GM18870 (cell line): ENCODE measurements around the gene POLN.
"Not testable (repeated sequence)": the region's sequence is repeated elsewhere in the genome, so short reads cannot be mapped to it uniquely, and the experiment has no call there.

Source experiments
- ATAC-seq: cut with Tn5 transposase; IDR thresholded peaks from one replicate; pipeline ENCODE4 v1.9.1; 2021; ENCODE audit warnings: moderate library complexity; ENCODE audit not compliant: unreplicated experiment

POLN gene

DNA sequence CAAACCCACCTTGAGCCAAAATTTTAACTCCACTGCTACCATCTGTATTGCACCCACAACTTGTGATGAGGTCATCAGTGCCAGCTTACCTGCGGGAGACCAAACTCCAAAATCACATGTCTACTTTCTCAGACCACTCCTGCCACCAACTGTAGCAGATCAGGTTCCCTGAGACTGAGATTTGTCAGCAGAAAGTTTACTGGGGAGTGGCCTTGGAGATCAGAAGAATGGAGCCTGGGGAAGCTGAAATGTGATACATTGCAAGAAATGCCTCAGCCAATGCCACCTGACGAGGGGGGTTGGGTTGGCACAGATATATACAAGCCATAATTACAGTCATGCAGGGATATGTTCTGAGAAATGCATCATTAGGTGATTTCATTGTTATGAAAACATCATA lies 19.1 kb downstream of the POLN start:
- no peak for ATAC-seq

GRCh38 chr4:2221378-2221777 lies 20.5 kb downstream of the POLN start:
- ATAC-seq = not testable (repeated sequence)

DNA sequence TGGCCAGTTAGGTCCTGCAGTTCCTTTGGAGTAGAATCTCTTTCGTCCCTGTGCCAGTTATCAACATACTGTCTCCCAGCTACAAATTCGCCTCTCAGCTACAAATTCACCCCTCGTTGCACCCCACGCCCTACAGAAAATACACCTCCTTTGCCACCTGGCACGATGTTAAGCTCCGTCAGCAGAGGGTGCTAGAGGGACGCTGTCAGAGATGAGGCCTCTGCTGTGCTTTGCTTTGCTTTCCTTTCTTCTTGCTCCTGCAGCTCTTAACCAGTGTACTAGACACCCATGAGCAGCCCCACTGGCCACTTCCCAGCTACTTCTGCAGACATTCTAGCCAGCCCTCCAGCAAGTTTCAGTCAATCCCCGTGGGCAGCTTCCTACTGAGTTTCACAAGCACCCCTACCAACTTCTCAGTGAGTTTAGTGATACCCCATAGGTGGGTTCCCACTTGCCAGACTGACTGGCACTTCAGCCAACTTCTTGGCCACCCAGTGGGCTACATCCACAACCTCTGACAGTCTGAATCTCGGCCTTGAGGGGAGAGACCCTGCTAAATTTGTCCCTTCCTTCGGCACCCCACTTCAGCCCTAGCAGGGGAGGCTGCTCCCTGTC lies 21.8 kb downstream of the POLN start:
- ATAC-seq = no peak

- ATAC-seq = no peak
These were observed 22.6 kb downstream of the POLN start for GRCh38 chr4:2219233-2219760.

GRCh38 chr4:2218436-2218835 lies 23.5 kb downstream of the POLN start:
- ATAC-seq = no peak

DNA sequence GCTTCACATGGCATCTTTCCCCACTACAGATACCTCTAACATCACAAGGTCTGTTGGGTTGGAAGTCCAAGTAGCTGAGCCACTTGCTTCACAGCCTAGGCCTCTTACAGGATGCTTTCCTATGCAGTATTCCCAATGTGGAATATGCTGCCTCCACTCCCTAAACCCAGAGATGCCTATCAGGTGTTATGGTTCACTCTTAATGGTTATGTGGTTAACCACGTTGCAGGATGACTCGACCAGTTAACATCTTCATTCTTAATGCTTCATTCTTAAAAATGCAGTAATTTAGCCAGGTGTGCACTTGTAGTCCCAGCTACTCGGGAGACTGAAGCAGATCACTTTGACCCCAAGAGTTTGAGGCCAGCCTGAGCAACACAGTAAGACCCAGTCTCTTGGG lies 24.2 kb downstream of the POLN start:
- ATAC-seq = no peak

DNA sequence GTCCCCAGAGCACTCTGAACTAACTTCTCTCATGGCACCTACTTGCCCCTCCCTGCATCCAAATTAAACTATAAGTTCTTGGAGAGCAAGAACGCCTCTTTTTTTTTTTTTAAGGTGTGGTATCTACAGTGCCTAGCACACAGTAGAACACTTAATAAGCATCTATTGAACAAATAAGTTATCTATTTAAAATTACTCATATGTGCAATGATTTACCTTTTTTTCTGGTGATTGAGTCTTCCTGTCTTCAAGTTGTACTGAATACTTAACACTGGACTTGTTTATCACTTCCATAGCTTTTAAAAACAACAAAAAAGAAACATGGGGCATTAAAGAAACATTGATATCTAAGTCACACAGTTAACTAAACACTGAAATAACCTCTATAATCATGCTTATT lies 29.1 kb downstream of the POLN start:
- no peak for ATAC-seq

- ATAC-seq = not testable (repeated sequence)
These were observed 39.1 kb downstream of the POLN start for GRCh38 chr4:2202789-2203188.

GRCh38 chr4:2194496-2194895 lies 47.4 kb downstream of the POLN start:
- ATAC-seq = no peak

- no peak for ATAC-seq
These were observed 48.6 kb downstream of the POLN start for GRCh38 chr4:2193326-2193725.

GRCh38 chr4:2186865-2187172 lies 55.1 kb downstream of the POLN start:
- no peak for ATAC-seq

DNA sequence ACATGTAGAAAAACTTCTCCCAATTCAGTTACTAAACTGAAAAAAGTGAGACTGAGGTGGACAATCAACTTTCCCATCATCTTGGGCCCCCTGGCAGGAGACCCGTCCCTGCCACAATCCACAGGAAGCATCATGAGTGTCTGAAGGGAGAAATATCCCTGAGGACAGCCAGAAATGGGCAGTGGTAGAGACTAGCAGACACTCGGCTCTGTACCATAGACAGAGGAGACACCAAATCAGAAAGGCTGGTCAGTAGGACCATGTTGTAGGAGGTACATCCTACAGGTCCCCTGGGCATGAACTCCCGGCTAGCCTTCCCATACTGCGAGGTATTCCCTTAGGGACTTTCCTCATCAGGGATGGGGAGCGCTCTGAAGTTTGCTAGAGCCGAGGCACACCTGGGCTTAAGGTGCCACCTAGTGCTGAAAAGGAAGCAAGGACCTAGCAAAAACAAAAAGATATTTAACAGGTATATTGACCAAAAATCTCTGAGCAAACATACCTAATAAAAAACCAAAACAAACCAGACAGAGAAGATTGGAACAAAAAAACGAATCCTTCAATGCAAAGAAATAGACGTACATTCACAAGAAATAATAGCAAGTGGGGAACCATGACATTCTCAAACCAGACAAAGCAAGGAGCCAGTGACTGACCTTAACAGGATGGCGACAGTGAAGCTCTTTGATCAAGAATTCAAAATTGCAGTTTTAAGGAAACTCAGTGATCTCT lies 55.6 kb downstream of the POLN start:
- ATAC-seq = no peak

GRCh38 chr4:2183394-2183793 lies 58.5 kb downstream of the POLN start:
- no peak for ATAC-seq

- no peak for ATAC-seq
These were observed 58.9 kb downstream of the POLN start for GRCh38 chr4:2182994-2183393.

GRCh38 chr4:2180410-2180809 lies 61.5 kb downstream of the POLN start:
- ATAC-seq = no peak

DNA sequence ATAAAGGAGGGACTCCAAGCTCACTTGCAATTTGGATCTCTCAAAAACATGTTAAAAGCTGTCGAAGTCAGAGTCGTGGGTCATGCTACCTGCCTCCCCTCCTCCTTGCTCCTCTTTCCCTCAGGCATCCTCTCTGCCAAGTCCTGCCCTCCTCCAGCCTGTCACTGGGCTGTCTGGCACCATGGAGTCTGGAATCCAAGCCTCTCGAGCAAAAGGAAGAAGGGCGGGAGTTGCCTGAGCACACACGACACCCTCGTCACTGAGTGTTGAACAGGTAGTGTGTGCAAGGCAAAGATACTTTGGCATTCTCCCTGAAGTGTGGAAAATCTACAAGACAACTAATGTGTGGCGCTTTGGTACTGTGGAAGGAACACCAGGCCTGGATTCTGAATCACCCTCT lies 62.2 kb downstream of the POLN start:
- ATAC-seq = no peak

GRCh38 chr4:2178986-2179385 lies 62.9 kb downstream of the POLN start:
- no peak for ATAC-seq

- ATAC-seq = no peak
These were observed 64.4 kb downstream of the POLN start for GRCh38 chr4:2177443-2178093.

- no peak for ATAC-seq
These were observed 65.8 kb downstream of the POLN start for GRCh38 chr4:2175990-2176698.

GRCh38 chr4:2174061-2174460 lies 67.9 kb downstream of the POLN start:
- no peak for ATAC-seq

DNA sequence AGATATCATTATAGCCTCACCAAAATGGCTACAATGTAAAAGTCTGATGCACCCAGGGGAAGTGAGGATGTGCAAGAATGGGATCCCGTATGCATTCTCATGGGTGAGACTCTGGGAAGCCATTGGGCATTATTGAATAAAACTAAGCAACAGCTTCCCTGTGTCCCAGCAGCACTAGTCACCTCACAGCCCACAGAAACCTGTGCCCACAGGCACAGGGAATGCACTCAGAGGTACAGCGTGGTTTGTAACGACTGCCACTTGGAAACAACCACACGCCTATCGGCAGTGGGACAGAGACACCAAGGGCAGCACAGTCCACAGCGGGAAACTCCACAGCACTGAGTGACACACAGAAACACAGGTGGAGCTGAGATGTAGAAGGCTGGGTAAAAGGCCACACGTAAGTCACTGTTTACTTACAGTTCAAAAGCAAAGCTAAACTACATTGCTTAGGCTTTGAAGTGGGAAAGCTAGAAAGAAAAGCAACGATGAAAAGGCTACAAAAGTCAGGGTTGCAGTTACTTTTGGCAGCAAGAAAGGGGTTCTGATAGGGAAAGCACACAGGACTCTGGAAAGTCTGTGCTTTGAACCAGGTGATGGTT lies 69.2 kb downstream of the POLN start:
- no peak for ATAC-seq
